Spinal cord (tissue), 10 donors: ENCODE data around the gene ING4. TPM values are rescaled to one million over a fixed set of nuclear protein-coding genes. Genes with fewer than 3 reads are reported as not detected.

Source experiments
- DNase-seq, 6 donors: peaks; one replicate each; pipeline versions ENCODE4 v3.0.0 to v3.0.0-alpha.2; 2013 to 2015; ENCODE audit warnings: low spot score in 6 of 6, low read depth in 4 of 6
- H3K27ac ChIP-seq: one replicate; pipeline ENCODE4 v1.5.1; 2013; ENCODE audit warnings: low read depth, low read length, control low read depth
- H3K27me3 ChIP-seq: one replicate; pipeline ENCODE4 v1.6.1; 2013; ENCODE audit warnings: low read length; ENCODE audit not compliant: control insufficient read depth, insufficient read depth
- H3K36me3 ChIP-seq: one replicate; pipeline ENCODE4 v1.6.1; 2013; ENCODE audit warnings: low read length; ENCODE audit not compliant: control insufficient read depth, insufficient read depth
- H3K4me1 ChIP-seq: one replicate; pipeline ENCODE4 v1.6.1; 2013; ENCODE audit warnings: low read length; ENCODE audit not compliant: control insufficient read depth, insufficient read depth
- H3K4me3 ChIP-seq: one replicate; pipeline ENCODE4 v1.5.1; 2013; ENCODE audit warnings: low read depth, low read length, control low read depth
- H3K9me3 ChIP-seq: one replicate; pipeline ENCODE4 v1.6.1; 2013; ENCODE audit warnings: low read length; ENCODE audit not compliant: control insufficient read depth, insufficient read depth
- WGBS: methylation state at CpG from one replicate; pipeline ENCODE4 v1.1.5; 2013; ENCODE audit warnings: missing lambda C conversion rate; ENCODE audit not compliant: insufficient coverage; 5-methylcytosine and 5-hydroxymethylcytosine counted together
- polyA plus RNA-seq, 2 donors: library from polyadenylated mRNA; unstranded; fragments of 120-200 nt; gene quantifications; one replicate each; pipeline ENCODE4 v1.2.1, GENCODE V29; 2013; ENCODE audit not compliant: insufficient read length in 2 of 2
- total RNA-seq, 2 donors: library from RNA; depleted of rRNA in 1 of 2; stranded (reverse); fragments of 120-200 nt in 1 of 2; fragments of >200 nt in 1 of 2; gene quantifications; one replicate each; pipeline versions ENCODE4 v1.2.3 to v1.2.4, GENCODE V29; 2013 to 2014
- donor health status: healthy.

The ING4 gene
- total and polyA plus RNA-seq, 4 donors: 87.5 to 104 (median 92.5) TPM

GRCh38 chr12:6643569-6644256, 19.2 kb downstream of the ING4 start:
- Histone ChIP-seq H3K4me3 (no peak overlapping the region), H3K27me3 (no peaks in the 10 kb centered on the region), H3K4me1 (peaks cover 14% of the 10 kb centered on the region), H3K9me3 (no peaks in the 10 kb centered on the region), H3K36me3 (peaks cover 10% of the 10 kb centered on the region), H3K27ac (no peak overlapping the region)
- no peak for DNase-seq
- WGBS: 73% methylated on average over 5 of the region's 6 CpGs

GRCh38 chr12:6641131-6641530, 21.8 kb downstream of the ING4 start:
- no peaks in the 10 kb centered on the region for H3K36me3 ChIP-seq
- no peak for DNase-seq
- H3K27me3 ChIP-seq: no peaks in the 10 kb centered on the region
- H3K27ac ChIP-seq: no peak overlapping the region
- H3K9me3 ChIP-seq: no peaks in the 10 kb centered on the region
- H3K4me1 ChIP-seq: peaks cover 6% of the 10 kb centered on the region
- H3K4me3 ChIP-seq: no peak overlapping the region
- 80% methylated on average over 4 of the region's 4 CpGs for WGBS

- WGBS: 96% methylated on average over 3 of the region's 4 CpGs
Measured at GRCh38 chr12:6640497-6640896, 22.4 kb downstream of the ING4 start.

GRCh38 chr12:6639151-6639801, 23.6 kb downstream of the ING4 start:
- Histone ChIP-seq H3K9me3 (no peaks in the 10 kb centered on the region), H3K4me3 (no peak overlapping the region), H3K4me1 (peaks cover 1% of the 10 kb centered on the region), H3K27ac (no peak overlapping the region), H3K36me3 (peaks cover 2% of the 10 kb centered on the region), H3K27me3 (no peaks in the 10 kb centered on the region)
- WGBS: 75% methylated on average over 7 of the region's 11 CpGs
- DNase-seq: no peak

More at GRCh38 chr12:6640497-6640896, 22.4 kb downstream of the ING4 start:
- no peak overlapping the region for H3K4me3 ChIP-seq
- H3K4me1 ChIP-seq: peaks cover 6% of the 10 kb centered on the region
- no peak for DNase-seq
- no peaks in the 10 kb centered on the region for H3K9me3 ChIP-seq
- H3K27ac ChIP-seq: no peak overlapping the region
- H3K27me3 ChIP-seq: no peaks in the 10 kb centered on the region
- H3K36me3 ChIP-seq: peaks cover 2% of the 10 kb centered on the region

GRCh38 chr12:6638305-6638704, 24.6 kb downstream of the ING4 start:
- Histone ChIP-seq H3K27me3 (no peaks in the 10 kb centered on the region), H3K27ac (no peak overlapping the region), H3K9me3 (no peaks in the 10 kb centered on the region), H3K4me1 (no peaks in the 10 kb centered on the region), H3K36me3 (peaks cover 2% of the 10 kb centered on the region), H3K4me3 (no peak overlapping the region)
- WGBS: 77% methylated on average over 6 of the region's 9 CpGs
- DNase-seq: no peak

GRCh38 chr12:6635856-6636531, 26.9 kb downstream of the ING4 start, which contains the start of gene LPAR5:
TSS of gene LPAR5 (minus strand) at chr12:6635959. CDS start at chr12:6621248, 14,711 bp downstream.
- WGBS: 61% methylated on average over 15 of the region's 18 CpGs
- H3K4me3 ChIP-seq: no peak within 1 kb of the TSS
- no peak for DNase-seq
- H3K36me3 ChIP-seq: peaks cover 2% of the 10 kb centered on the region
- H3K9me3 ChIP-seq: no peaks in the 10 kb centered on the region
- no peaks in the 10 kb centered on the region for H3K27me3 ChIP-seq
- peaks cover 8% of the 10 kb centered on the region for H3K4me1 ChIP-seq
- peak within 1 kb of the TSS; percentile 64 for H3K27ac ChIP-seq

- Histone ChIP-seq H3K9me3 (no peaks in the 10 kb centered on the region), H3K36me3 (peaks cover 2% of the 10 kb centered on the region), H3K27ac (no peak overlapping the region), H3K27me3 (no peaks in the 10 kb centered on the region), H3K4me1 (peaks cover 8% of the 10 kb centered on the region), H3K4me3 (no peak overlapping the region)
- DNase-seq: no peak
- 46% methylated on average over 5 of the region's 5 CpGs for WGBS
Measured at GRCh38 chr12:6635375-6635855, 27.5 kb downstream of the ING4 start.

GRCh38 chr12:6632026-6632983, 30.6 kb downstream of the ING4 start:
- Histone ChIP-seq H3K4me3 (no peak overlapping the region), H3K9me3 (no peaks in the 10 kb centered on the region), H3K27me3 (no peaks in the 10 kb centered on the region), H3K27ac (peak overlapping the region; percentile 45), H3K4me1 (peaks cover 8% of the 10 kb centered on the region), H3K36me3 (peaks cover 2% of the 10 kb centered on the region)
- DNase-seq: no peak
- 56% methylated on average over 21 of the region's 21 CpGs for WGBS

- no peak overlapping the region for H3K4me3 ChIP-seq
- H3K27ac ChIP-seq: no peak overlapping the region
- H3K4me1 ChIP-seq: peaks cover 8% of the 10 kb centered on the region
- WGBS: no CpG with 5 or more reads among the region's 3 CpGs
- H3K27me3 ChIP-seq: no peaks in the 10 kb centered on the region
- H3K9me3 ChIP-seq: no peaks in the 10 kb centered on the region
- H3K36me3 ChIP-seq: peaks cover 2% of the 10 kb centered on the region
- DNase-seq: no peak
Measured at GRCh38 chr12:6631549-6631961, 31.4 kb downstream of the ING4 start.
